Measurements from ENCODE around the gene INMT.

DNA sequence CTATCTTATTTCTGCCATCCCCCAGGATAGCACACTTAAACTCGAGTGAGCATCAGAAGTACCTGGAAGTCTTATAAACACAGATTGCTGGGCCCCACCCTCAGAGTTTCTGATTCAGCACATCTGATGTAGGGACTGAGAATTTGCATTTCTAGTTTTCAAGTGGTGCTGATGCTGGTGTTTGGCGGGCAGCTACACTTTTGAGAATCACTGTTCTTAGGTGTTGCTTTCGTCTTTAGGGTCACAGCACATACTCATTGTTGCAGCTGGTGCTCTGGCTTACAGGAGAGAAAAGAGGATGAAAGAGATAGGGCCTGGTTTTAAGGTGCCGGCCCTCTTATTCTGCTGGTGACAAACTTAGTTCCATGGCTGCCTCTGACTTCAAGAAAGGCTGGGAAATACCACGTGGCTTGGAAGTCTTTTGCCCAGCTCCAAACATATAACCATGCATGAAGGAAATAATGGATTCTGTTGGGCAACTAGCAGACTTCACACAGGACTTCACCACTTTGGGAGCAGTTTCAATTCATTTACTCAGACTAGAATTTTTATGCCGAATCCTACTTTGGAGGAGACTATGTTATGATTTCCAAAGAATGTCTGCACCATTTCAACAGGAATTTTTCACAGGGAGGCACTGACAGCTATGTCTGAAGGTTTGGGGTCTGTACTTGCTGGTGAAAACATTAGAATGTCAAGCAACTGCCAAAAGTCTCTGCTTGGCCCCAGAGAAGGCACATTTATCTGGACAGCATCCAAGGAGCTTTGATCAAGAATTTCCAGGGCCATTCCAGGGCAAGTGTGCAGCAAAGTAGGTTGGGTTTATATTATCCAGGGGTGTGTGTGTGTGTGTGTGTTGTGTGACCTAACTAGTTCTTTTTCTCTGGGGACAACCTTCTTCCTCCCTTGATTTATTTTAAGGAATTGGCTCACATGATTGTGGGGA is 12.4 kb downstream of the INMT start:
- TF ChIP-seq ZNF174 (tag by site-specific recombination; IDR thresholded peaks at IDR 0.05) (no peak), ZNF433 (tag by site-specific recombination; IDR thresholded peaks at IDR 0.05; ENCODE audit: low read depth) (no peak), ZBTB1 (tag by site-specific recombination; IDR thresholded peaks at IDR 0.05) (no peak), ZBTB11 (tag by site-specific recombination; conservative IDR thresholded peaks at IDR 0.05; ENCODE audit: low read depth) (no peak), ZNF138 (tag by site-specific recombination; IDR thresholded peaks at IDR 0.05; ENCODE audit: borderline replicate concordance) (no peak), ZNF501 (tag by site-specific recombination; IDR thresholded peaks at IDR 0.05) (no peak), ZBTB7A (tag by site-specific recombination; IDR thresholded peaks at IDR 0.05; ENCODE audit: low read depth) (no peak), ZBTB49 (tag by site-specific recombination; IDR thresholded peaks at IDR 0.05; ENCODE audit: low read depth) (no peak)
- TF ChIP-seq, protein P1, sequence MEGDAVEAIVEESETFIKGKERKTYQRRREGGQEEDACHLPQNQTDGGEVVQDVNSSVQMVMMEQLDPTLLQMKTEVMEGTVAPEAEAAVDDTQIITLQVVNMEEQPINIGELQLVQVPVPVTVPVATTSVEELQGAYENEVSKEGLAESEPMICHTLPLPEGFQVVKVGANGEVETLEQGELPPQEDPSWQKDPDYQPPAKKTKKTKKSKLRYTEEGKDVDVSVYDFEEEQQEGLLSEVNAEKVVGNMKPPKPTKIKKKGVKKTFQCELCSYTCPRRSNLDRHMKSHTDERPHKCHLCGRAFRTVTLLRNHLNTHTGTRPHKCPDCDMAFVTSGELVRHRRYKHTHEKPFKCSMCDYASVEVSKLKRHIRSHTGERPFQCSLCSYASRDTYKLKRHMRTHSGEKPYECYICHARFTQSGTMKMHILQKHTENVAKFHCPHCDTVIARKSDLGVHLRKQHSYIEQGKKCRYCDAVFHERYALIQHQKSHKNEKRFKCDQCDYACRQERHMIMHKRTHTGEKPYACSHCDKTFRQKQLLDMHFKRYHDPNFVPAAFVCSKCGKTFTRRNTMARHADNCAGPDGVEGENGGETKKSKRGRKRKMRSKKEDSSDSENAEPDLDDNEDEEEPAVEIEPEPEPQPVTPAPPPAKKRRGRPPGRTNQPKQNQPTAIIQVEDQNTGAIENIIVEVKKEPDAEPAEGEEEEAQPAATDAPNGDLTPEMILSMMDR (tag by site-specific recombination; IDR thresholded peaks at IDR 0.05): no peak
- TF ChIP-seq, protein P2, sequence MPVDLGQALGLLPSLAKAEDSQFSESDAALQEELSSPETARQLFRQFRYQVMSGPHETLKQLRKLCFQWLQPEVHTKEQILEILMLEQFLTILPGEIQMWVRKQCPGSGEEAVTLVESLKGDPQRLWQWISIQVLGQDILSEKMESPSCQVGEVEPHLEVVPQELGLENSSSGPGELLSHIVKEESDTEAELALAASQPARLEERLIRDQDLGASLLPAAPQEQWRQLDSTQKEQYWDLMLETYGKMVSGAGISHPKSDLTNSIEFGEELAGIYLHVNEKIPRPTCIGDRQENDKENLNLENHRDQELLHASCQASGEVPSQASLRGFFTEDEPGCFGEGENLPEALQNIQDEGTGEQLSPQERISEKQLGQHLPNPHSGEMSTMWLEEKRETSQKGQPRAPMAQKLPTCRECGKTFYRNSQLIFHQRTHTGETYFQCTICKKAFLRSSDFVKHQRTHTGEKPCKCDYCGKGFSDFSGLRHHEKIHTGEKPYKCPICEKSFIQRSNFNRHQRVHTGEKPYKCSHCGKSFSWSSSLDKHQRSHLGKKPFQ (tag by site-specific recombination; IDR thresholded peaks at IDR 0.05): no peak
- TF ChIP-seq, protein P3, sequence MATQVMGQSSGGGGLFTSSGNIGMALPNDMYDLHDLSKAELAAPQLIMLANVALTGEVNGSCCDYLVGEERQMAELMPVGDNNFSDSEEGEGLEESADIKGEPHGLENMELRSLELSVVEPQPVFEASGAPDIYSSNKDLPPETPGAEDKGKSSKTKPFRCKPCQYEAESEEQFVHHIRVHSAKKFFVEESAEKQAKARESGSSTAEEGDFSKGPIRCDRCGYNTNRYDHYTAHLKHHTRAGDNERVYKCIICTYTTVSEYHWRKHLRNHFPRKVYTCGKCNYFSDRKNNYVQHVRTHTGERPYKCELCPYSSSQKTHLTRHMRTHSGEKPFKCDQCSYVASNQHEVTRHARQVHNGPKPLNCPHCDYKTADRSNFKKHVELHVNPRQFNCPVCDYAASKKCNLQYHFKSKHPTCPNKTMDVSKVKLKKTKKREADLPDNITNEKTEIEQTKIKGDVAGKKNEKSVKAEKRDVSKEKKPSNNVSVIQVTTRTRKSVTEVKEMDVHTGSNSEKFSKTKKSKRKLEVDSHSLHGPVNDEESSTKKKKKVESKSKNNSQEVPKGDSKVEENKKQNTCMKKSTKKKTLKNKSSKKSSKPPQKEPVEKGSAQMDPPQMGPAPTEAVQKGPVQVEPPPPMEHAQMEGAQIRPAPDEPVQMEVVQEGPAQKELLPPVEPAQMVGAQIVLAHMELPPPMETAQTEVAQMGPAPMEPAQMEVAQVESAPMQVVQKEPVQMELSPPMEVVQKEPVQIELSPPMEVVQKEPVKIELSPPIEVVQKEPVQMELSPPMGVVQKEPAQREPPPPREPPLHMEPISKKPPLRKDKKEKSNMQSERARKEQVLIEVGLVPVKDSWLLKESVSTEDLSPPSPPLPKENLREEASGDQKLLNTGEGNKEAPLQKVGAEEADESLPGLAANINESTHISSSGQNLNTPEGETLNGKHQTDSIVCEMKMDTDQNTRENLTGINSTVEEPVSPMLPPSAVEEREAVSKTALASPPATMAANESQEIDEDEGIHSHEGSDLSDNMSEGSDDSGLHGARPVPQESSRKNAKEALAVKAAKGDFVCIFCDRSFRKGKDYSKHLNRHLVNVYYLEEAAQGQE (tag by site-specific recombination; IDR thresholded peaks at IDR 0.05): no peak
- TF ChIP-seq, protein P4, sequence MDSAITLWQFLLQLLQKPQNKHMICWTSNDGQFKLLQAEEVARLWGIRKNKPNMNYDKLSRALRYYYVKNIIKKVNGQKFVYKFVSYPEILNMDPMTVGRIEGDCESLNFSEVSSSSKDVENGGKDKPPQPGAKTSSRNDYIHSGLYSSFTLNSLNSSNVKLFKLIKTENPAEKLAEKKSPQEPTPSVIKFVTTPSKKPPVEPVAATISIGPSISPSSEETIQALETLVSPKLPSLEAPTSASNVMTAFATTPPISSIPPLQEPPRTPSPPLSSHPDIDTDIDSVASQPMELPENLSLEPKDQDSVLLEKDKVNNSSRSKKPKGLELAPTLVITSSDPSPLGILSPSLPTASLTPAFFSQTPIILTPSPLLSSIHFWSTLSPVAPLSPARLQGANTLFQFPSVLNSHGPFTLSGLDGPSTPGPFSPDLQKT (IDR thresholded peaks at IDR 0.05; ENCODE audit: borderline replicate concordance, low read depth, low read length): no peak
- TF ChIP-seq, protein P5, sequence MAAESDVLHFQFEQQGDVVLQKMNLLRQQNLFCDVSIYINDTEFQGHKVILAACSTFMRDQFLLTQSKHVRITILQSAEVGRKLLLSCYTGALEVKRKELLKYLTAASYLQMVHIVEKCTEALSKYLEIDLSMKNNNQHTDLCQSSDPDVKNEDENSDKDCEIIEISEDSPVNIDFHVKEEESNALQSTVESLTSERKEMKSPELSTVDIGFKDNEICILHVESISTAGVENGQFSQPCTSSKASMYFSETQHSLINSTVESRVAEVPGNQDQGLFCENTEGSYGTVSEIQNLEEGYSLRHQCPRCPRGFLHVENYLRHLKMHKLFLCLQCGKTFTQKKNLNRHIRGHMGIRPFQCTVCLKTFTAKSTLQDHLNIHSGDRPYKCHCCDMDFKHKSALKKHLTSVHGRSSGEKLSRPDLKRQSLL (tag by site-specific recombination; IDR thresholded peaks at IDR 0.05): no peak

Data from HEK293 (cell line).